SK-N-SH treated with all-trans-retinoic acid at 6 μM for 48 hours (cell line): ENCODE data around the gene C16orf96.

Source experiments
- ATAC-seq: fragments of 200-7000 bp; cut with Tn5 transposase; 3 replicates; pipeline ENCODE4 v1.9.1; 2020; ENCODE audit warnings: mild to moderate bottlenecking, moderate library complexity
- BACH2 ChIP-seq: fragments of 250-450 bp; sonication (Bioruptor Pico); IDR thresholded peaks from 2 replicates; pipeline ENCODE4 v1.9.0; 2021; ENCODE audit warnings: mild to moderate bottlenecking, borderline replicate concordance
- CREB5 ChIP-seq: fragments of 250-450 bp; sonication (Bioruptor Pico); IDR thresholded peaks from 2 replicates; pipeline ENCODE4 v1.5.1; 2020; ENCODE audit warnings: low read depth, mild to moderate bottlenecking, moderate library complexity
- CSDC2 ChIP-seq: fragments of 250-450 bp; sonication (Bioruptor Pico); IDR thresholded peaks from 2 replicates; pipeline ENCODE4 v1.5.0; 2020; ENCODE audit warnings: mild to moderate bottlenecking, moderate library complexity
- ESRRG ChIP-seq: fragments of 250-450 bp; sonication (Bioruptor Pico); IDR thresholded peaks from 2 replicates; pipeline ENCODE4 v1.6.1; 2021; ENCODE audit warnings: mild to moderate bottlenecking
- GLIS3 ChIP-seq: fragments of 250-450 bp; sonication (Bioruptor Pico); IDR thresholded peaks from 2 replicates; pipeline ENCODE4 v1.5.0; 2020; ENCODE audit warnings: mild to moderate bottlenecking, moderate library complexity
- ISL1 ChIP-seq: fragments of 250-450 bp; sonication (Bioruptor Pico); IDR thresholded peaks from 2 replicates; pipeline ENCODE4 v2.1.2; 2022; ENCODE audit warnings: mild to moderate bottlenecking, moderate library complexity
- OSR1 ChIP-seq: fragments of 250-450 bp; sonication (Bioruptor Pico); IDR thresholded peaks from 2 replicates; pipeline ENCODE4 v1.8.0; 2022; ENCODE audit warnings: moderate library complexity, mild to moderate bottlenecking, inconsistent platforms
- PATZ1 ChIP-seq: fragments of 250-450 bp; sonication (Bioruptor Pico); IDR thresholded peaks from 2 replicates; pipeline ENCODE4 v1.8.0; 2020; ENCODE audit warnings: mild to moderate bottlenecking, moderate library complexity, borderline replicate concordance
- POU6F1 ChIP-seq: fragments of 250-450 bp; sonication (Bioruptor Pico); IDR thresholded peaks from 2 replicates; pipeline ENCODE4 v1.8.0; 2021; ENCODE audit warnings: low read depth, mild to moderate bottlenecking, moderate library complexity, borderline replicate concordance
- PPARA ChIP-seq: fragments of 250-450 bp; sonication (Bioruptor Pico); IDR thresholded peaks from 2 replicates; pipeline ENCODE4 v1.5.0; 2020; ENCODE audit warnings: mild to moderate bottlenecking, borderline replicate concordance
- SNAI2 ChIP-seq: fragments of 250-450 bp; sonication (Bioruptor Pico); IDR thresholded peaks from 2 replicates; pipeline ENCODE4 v1.5.0; 2020; ENCODE audit warnings: mild to moderate bottlenecking, moderate library complexity
- TCF4 ChIP-seq: fragments of 250-450 bp; sonication (Bioruptor Pico); IDR thresholded peaks from 2 replicates; pipeline ENCODE4 v1.8.0; 2021; ENCODE audit warnings: mild to moderate bottlenecking, moderate library complexity, borderline replicate concordance
- TOX ChIP-seq: fragments of 250-450 bp; sonication (Bioruptor Pico); IDR thresholded peaks from 2 replicates; pipeline ENCODE4 v1.8.0; 2021; ENCODE audit warnings: mild to moderate bottlenecking, moderate library complexity, borderline replicate concordance
- ZC3H10 ChIP-seq: fragments of 250-450 bp; sonication (Bioruptor Pico); IDR thresholded peaks from 2 replicates; pipeline ENCODE4 v1.5.1; 2021; ENCODE audit warnings: mild to moderate bottlenecking, moderate library complexity
- ZFP3 ChIP-seq: fragments of 250-450 bp; sonication (Bioruptor Pico); IDR thresholded peaks from 2 replicates; pipeline ENCODE4 v1.5.0; 2020; ENCODE audit warnings: mild to moderate bottlenecking, moderate library complexity
- ZFP30 ChIP-seq: fragments of 450-650 bp; formaldehyde crosslinking; IDR thresholded peaks from 2 replicates; pipeline ENCODE4 v1.5.0; 2022; ENCODE audit warnings: mild to moderate bottlenecking, moderate library complexity
- ZNF565 ChIP-seq: fragments of 450-650 bp; formaldehyde crosslinking; conservative IDR thresholded peaks from 2 replicates; pipeline ENCODE4 v1.5.0; 2020; ENCODE audit warnings: low read depth, mild to moderate bottlenecking, moderate library complexity
- ZNF70 ChIP-seq: fragments of 450-650 bp; formaldehyde crosslinking; IDR thresholded peaks from 2 replicates; pipeline ENCODE4 v1.5.0; 2020; ENCODE audit warnings: mild to moderate bottlenecking, moderate library complexity
- ZNF8 ChIP-seq: fragments of 450-650 bp; formaldehyde crosslinking; IDR thresholded peaks from 2 replicates; pipeline ENCODE4 v1.5.0; 2020; ENCODE audit warnings: mild to moderate bottlenecking, moderate library complexity
- TF ChIP-seq, protein P1 (sequence below): fragments of 250-450 bp; sonication (Bioruptor Pico); IDR thresholded peaks from 2 replicates; pipeline ENCODE4 v1.5.1; 2021; ENCODE audit warnings: mild to moderate bottlenecking, moderate library complexity
- TF ChIP-seq, protein P2 (sequence below): fragments of 250-450 bp; sonication (Bioruptor Pico); IDR thresholded peaks from 2 replicates; pipeline ENCODE4 v1.5.0; 2020; ENCODE audit warnings: mild to moderate bottlenecking, moderate library complexity

The C16orf96 gene

DNA sequence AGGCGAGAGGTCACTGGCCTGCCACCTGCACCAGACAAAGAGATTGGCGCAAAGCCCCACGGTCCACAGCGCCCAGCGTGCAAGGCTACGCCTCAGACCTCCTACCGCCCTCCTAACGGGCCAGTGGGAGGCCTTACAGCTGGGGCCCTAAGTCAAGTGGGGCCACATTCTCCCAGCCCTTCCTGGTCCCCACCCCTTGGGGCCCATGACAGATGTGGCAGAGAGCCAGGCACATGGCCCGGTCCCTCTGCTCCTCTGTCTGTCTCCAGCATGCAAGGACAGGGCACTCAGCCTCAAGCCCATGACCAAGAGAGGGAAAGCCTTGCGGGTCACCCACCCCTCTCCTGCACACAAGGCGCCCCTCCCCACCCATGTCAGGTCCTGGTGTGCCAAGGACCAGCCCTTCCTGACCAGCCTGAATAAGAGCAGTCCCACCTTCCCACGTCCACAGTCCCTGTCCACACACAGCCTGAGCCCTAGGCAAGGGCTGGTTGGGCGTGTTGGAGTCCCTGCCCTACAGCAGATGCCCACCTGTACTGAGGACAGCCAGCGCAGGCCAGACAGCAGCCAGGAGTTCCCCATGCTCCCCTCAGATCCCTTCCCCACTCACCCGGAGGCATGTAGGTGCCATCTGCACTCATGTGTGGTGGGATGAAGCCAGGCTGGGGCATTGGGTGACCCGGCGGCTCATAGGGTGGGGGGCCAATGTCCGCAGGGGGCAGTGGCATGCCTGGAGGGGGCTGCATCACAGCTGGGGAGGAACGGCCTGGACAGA, 42.9 kb upstream of the C16orf96 start:
- TF ChIP-seq TOX (CRISPR knock-in tag): no peak
- TF ChIP-seq ZNF8: no peak
- TF ChIP-seq ZC3H10 (CRISPR knock-in tag): no peak
- no peak for TF ChIP-seq CSDC2 (CRISPR knock-in tag)
- TF ChIP-seq ESRRG: no peak
- TF ChIP-seq BACH2 (CRISPR knock-in tag): no peak
- TF ChIP-seq TCF4: no peak
- TF ChIP-seq OSR1 (CRISPR knock-in tag): no peak
- TF ChIP-seq GLIS3 (CRISPR knock-in tag): no peak
- TF ChIP-seq ZNF565 (CRISPR knock-in tag): no peak
- no peak for TF ChIP-seq ISL1
- TF ChIP-seq ZNF70 (CRISPR knock-in tag): no peak
- TF ChIP-seq ZFP3 (CRISPR knock-in tag): no peak
- TF ChIP-seq PATZ1 (CRISPR knock-in tag): no peak
- TF ChIP-seq CREB5 (CRISPR knock-in tag): no peak
- TF ChIP-seq, protein P1, sequence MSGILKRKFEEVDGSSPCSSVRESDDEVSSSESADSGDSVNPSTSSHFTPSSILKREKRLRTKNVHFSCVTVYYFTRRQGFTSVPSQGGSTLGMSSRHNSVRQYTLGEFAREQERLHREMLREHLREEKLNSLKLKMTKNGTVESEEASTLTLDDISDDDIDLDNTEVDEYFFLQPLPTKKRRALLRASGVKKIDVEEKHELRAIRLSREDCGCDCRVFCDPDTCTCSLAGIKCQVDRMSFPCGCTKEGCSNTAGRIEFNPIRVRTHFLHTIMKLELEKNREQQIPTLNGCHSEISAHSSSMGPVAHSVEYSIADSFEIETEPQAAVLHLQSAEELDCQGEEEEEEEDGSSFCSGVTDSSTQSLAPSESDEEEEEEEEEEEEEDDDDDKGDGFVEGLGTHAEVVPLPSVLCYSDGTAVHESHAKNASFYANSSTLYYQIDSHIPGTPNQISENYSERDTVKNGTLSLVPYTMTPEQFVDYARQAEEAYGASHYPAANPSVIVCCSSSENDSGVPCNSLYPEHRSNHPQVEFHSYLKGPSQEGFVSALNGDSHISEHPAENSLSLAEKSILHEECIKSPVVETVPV (CRISPR knock-in tag): no peak
- no peak for TF ChIP-seq ZFP30 (CRISPR knock-in tag)
- TF ChIP-seq, all 23 proteins: peak for 0
- ATAC-seq: no peak

GRCh38 chr16:4513881-4514280, 42.3 kb upstream of the C16orf96 start:
- TF ChIP-seq, protein P2, sequence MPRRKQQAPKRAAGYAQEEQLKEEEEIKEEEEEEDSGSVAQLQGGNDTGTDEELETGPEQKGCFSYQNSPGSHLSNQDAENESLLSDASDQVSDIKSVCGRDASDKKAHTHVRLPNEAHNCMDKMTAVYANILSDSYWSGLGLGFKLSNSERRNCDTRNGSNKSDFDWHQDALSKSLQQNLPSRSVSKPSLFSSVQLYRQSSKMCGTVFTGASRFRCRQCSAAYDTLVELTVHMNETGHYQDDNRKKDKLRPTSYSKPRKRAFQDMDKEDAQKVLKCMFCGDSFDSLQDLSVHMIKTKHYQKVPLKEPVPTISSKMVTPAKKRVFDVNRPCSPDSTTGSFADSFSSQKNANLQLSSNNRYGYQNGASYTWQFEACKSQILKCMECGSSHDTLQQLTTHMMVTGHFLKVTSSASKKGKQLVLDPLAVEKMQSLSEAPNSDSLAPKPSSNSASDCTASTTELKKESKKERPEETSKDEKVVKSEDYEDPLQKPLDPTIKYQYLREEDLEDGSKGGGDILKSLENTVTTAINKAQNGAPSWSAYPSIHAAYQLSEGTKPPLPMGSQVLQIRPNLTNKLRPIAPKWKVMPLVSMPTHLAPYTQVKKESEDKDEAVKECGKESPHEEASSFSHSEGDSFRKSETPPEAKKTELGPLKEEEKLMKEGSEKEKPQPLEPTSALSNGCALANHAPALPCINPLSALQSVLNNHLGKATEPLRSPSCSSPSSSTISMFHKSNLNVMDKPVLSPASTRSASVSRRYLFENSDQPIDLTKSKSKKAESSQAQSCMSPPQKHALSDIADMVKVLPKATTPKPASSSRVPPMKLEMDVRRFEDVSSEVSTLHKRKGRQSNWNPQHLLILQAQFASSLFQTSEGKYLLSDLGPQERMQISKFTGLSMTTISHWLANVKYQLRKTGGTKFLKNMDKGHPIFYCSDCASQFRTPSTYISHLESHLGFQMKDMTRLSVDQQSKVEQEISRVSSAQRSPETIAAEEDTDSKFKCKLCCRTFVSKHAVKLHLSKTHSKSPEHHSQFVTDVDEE (CRISPR knock-in tag): no peak
- TF ChIP-seq PPARA (CRISPR knock-in tag) (no peak), POU6F1 (CRISPR knock-in tag) (no peak), ZNF565 (CRISPR knock-in tag) (no peak), GLIS3 (CRISPR knock-in tag) (no peak), TCF4 (no peak), OSR1 (CRISPR knock-in tag) (no peak), ZNF70 (CRISPR knock-in tag) (no peak), ZFP30 (CRISPR knock-in tag) (no peak), ISL1 (no peak), ZFP3 (CRISPR knock-in tag) (no peak), SNAI2 (CRISPR knock-in tag) (no peak), ZC3H10 (CRISPR knock-in tag) (no peak), PATZ1 (CRISPR knock-in tag) (no peak), CSDC2 (CRISPR knock-in tag) (no peak)
- TF ChIP-seq, protein P1 (CRISPR knock-in tag): no peak
- no peak for ATAC-seq
